ENCODE measurements around the gene FOXN4.
A peak's percentile ranks its signal among the peaks of the same experiment; 100 is the strongest.
"Not testable (repeated sequence)": the region's sequence is repeated elsewhere in the genome, so short reads cannot be mapped to it uniquely, and the experiment has no call there.

FOXN4 gene

DNA sequence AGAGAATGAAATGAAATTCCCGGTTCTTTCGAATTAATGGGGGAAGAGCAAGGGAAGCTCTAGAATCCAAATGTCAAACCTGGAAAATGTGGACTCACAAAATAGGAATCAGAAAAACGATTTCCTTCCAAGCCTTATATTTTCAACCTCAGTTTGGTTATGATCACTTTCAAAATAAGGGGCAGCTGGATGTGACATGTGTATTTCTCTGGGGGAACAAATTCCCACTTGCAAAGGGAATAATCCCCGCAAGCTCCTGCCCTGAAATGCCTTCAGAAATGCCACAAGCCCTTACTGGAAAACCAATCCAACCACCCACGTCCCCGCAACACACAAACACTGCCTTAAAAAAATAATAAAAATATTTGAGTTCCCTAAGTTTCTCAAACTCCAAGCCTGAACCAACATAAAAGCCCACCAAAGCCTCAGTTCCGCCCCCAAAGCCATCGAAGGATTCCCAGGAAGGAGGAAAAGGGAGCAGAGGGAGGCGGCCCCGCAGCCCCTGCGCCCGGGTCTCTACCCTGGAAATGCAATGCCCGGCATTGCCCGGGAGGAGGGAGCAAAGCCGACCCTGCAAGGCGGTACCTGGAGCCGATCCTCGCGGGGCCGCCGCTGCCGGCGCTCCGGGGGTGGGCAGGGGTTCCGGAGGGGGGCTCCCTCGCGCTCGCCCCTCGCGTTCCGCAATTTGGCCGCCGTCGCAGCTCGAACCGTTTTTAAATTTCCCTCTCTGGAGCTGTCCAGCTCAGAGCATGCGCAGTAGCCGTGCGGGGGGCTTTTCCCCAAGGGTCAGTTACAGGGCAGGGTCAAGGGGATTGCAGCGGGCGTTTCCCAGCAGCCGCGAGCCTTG is at the start of gene FOXN4:
Gene FOXN4, minus strand, starts transcription at position 751 of the 847 bp plus-strand sequence. CDS start 963 bp downstream, outside the sequence.
- DNase-seq: no peak

- no peak for DNase-seq
Measured at GRCh38 chr12:109358154-109358869, 49.2 kb upstream of the FOXN4 start.

DNA sequence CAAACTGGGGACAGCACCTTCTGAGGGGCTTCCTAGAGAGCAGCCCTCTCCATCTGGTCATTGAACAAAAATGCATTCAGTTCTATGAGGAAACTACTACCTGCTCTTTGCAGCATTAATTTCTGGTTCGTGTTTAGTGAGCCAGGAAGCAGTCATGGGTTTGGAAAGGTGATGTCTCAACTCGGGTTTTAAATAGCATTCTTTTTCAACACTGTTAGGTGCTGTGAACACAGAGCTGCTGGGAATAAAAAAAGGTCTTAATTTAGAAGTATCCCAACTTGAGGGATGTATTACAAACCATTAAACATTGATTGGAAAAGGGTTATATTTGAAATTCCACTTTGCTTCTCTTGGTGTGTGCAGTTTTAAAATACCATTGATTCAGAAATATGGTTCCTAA is 47.9 kb upstream of the FOXN4 start:
- DNase-seq: no peak

DNA sequence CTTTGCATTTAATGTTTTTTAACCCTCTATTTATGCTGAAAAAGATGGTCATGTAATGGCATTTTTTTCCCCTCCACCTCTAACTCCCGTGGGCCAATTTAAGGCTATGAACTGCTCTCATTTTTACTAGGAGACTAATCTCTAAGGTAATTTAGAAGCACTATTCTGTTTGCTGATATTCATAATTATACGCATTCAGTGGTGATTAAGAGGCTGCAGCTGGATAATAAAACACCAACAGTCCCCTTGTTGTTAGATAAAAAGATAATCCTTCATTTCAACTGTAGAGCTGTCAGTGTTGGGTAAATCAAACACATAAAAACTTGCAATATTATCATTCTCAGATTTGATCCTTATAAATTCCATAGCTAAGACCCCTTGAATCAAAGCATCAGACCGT is 47.5 kb upstream of the FOXN4 start:
- no peak for DNase-seq

DNA sequence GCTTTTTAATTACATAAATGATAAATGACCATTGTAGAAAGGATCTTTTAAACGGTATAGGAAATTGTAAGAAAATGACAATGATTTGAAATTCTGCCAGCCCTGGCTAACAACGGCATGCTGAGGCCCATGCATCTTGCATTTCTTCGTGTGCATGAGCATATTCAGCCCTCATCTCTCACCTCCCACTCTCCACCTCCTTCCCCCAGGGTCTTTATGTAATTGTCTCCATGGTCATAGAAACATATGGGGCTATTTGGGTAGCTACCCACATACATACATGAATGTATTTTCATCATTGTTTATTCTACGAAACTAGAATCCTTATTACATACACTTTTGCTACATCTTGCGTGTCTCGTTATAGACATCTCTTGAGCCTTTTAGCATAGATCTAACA is 43.1 kb upstream of the FOXN4 start:
- DNase-seq: no peak

DNA sequence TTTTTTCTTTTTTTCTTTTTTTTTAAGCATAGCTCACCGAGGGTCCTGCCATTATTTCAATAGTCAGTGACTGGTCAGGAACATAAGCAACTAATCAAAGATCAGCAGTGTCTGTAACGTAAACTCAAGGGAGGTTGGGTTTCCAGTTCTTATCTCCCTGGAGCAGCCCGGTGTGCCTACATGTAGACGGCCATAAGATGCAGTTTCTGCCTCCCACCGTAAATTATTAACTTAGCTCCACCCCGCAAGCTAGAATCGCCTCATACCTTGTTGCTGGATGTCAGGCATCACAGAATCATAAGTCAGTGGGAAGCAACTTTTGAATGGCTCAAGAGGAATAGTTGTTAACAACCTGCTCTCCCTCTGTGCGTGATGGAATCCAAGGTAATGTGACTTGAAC is 38.5 kb upstream of the FOXN4 start, which contains the start of gene MYO1H:
Gene MYO1H, plus strand, starts transcription at position 312 of the 400 bp plus-strand sequence. Its CDS starts 61 bp downstream, at position 373.
- no peak for DNase-seq

DNA sequence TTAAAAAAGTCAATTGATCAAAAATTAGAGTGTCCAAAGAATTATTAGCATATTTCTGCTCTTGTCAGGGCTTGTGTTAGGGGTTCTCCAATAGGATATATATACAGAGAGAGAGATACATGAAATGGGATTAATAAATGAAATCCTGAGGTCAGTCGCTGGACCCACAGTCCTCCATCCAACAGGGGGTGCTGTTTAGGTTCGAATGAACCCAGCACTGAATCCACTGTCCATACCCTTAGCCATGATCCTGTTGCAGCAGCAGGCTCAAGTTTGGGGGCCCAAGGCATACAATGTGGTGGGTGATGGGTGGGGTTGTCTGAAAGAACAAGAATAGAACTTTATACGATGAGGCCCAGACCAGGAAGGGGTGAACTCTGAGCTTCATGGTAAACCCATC is 37.8 kb upstream of the FOXN4 start:
- DNase-seq: peak; percentile 34 to 41

- no peak for DNase-seq
Measured at GRCh38 chr12:109345428-109345827, 36.3 kb upstream of the FOXN4 start.

GRCh38 chr12:109343677-109344076 is 34.6 kb upstream of the FOXN4 start:
- no peak for DNase-seq

DNA sequence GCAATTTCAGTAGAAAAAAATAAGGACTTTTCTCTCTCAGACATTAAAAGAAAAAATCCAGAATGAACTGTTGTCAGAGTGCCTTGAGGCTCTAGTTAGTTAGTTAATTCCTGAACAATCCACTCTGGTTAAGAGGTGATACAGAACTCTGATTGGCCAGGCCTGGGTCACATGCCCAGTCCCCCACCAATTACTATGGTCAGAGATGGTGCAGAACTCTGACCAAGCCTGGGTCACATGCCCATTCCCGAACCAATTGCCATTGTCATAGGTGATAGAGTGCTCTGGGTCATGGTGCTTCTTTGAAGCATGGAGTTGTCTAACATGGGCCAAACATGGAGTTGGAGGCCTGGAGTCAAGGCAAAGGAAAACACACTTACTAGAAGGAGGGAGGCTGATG is 27.5 kb upstream of the FOXN4 start:
- DNase-seq: no peak

- no peak for DNase-seq
Measured at GRCh38 chr12:109334887-109335286, 25.8 kb upstream of the FOXN4 start.

GRCh38 chr12:109331301-109331952 is 22.3 kb upstream of the FOXN4 start:
- DNase-seq: no peak

DNA sequence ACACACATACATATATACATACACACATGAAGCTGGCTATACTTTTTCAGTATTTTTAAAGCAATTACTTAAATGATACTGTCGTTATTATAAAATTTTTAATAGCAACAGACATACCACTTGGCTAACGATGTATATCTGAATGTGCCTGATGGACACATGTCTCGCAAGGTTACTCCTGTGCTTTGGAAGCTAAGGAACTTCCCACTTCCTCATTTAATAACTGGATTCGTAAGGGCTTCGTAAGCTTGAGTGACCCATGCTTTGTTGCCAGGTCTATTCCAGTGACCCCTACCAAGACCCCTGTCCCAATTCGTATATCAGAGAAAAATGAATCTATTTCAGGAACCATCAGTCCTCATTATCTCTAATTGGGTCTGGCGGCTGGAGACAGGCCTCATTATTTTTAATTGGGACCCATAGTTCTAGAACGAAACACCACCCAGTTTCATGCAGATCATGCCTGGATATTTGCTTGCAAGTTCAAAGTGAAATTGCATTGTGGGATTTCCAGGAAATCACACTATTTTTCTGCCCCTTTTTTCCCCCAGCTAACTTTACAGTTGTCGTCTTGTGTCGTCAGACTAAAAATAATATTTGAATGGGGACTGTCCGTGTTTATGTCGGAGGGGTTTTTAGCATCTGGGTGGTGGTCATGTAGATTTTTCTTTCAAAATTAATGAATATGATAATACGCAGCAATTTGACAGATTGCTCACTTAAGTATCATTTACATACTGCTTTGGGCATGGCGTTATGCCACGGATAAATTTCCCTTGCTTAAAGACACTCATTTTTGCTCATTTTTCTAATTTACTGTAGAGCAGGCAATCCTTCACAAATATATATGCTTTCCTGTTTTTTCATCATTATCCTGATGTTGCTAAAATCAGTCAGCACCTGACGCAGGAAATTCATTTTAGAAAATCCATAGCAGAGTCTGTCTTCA is 21.5 kb upstream of the FOXN4 start:
- DNase-seq: no peak

DNA sequence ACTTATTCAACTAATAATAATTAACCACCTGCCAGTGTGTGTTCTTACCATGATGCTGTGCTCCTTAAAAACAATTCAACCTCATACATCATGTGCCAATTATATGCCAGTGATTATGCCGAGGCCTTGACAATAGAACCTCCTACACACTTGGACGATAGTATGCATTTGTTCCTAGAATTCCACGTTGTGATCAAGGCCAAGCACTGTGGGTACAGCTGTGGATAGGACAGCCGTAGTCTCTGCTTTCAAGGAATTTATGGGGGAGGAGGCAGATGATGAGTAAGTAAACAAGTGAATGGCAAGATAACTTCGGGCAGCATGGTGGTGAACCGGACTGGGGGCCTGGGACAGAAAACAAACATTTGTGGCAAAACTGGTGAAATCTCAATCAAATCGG is 20.6 kb upstream of the FOXN4 start:
- no peak for DNase-seq

DNA sequence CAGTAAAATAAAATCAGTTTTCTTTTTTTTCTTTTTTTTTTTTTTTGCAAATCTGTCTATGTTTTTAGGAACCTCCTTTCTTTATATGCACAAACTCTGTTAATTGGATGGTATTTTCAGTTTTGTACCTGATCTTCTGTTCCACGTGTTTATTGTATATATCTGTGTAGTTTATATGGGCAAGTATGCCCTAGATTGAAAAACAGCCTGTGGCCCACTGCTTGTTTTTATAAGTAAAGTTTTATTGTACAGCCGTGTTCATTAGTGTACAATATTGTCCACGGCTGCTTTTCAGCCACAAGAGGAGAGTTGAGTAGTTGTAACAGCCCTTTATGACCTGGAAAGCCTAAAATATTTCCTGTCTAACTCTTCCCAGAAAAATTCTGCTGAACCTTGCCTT is 19.9 kb upstream of the FOXN4 start:
- no peak for DNase-seq

DNA sequence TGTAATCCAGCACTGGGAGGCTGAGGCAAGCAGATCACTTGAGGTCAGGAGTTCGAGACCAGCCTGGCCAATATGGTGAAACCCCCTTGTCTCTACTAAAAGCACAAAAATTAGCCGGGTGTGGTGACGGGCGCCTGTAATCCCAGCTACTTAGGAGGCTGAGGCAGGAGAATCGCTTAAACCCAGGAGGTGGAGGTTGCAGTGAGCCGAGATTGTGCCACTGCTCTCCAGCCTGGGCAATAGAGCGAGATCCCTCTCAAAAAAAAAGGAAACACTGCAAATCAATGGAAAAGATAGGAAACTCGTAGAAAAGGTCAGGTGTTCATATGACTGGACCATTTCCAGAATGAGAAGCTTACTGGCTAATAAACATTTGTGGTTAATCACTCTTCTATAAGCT is 12.2 kb upstream of the FOXN4 start:
- not testable (repeated sequence) for DNase-seq

- DNase-seq: peak in 1 of 2 experiments; percentile 25
Measured at GRCh38 chr12:109310247-109311125, 1.4 kb upstream of the FOXN4 start.

GRCh38 chr12:109309381-109310246 is 530 bp upstream of the FOXN4 start:
- peak; percentile 25 for DNase-seq

DNA sequence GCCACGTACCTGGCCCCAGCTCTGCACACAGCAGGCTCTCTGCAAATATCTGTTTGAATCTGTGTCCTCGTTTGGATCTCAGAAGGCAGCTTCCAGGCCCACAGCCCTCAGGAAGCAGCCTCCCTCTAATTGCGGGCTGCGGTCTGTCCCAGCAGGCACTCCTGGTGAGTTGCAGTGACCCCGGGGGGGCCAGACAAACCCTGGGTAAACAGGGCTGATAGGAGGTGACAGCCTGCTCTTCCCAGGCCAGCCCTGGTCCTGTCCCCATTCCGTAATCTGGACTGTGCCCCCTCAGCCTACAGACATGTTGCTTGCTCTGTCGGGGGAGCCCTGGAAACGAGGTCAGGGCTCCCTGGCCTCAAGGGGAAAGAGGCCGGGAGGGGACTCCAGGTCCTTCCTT is 2.0 kb downstream of the FOXN4 start:
- DNase-seq: no peak

DNA sequence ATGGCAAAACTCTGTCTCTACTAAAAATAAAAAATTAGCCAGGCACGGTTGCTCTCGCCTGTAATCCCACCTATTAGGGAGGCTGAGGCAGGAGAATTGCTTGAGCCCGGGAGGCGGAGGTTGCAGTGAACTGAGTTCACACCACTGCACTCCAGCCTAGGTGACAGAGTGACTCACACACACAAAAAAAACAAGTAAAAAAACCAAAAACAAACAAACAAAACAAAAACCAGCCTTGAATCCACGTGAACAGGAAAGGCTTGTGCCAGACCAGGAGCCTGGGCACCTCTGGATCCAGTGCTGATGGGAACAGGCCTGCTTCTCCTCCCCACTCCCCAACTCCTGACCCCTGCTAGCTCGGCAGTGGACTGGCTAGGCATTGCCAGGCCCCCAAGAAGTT is 3.5 kb downstream of the FOXN4 start:
- no peak for DNase-seq
